NT2/D1 (cell line): ENCODE data around the gene P4HB.

Experiments
- DNase-seq: peaks from one replicate; pipeline ENCODE4 v3.0.0-alpha.2; 2011; ENCODE audit warnings: low read depth, low spot score
- H3K27me3 ChIP-seq: 2 replicates; pipeline ENCODE4 v1.6.0; 2011; ENCODE audit warnings: mild to moderate bottlenecking; ENCODE audit not compliant: insufficient read length, insufficient read depth
- H3K36me3 ChIP-seq: 2 replicates; pipeline ENCODE4 v1.6.1; 2011; ENCODE audit warnings: mild to moderate bottlenecking, low read length, mixed read lengths; ENCODE audit not compliant: insufficient read depth, insufficient read length
- H3K4me1 ChIP-seq: 2 replicates; pipeline ENCODE4 v1.5.1; 2011; ENCODE audit not compliant: insufficient read depth, insufficient read length
- H3K4me3 ChIP-seq: 2 replicates; pipeline ENCODE4 v1.5.1; 2011; ENCODE audit warnings: low read depth; ENCODE audit not compliant: insufficient read length
- H3K9ac ChIP-seq: 2 replicates; pipeline ENCODE4 v1.6.0; 2011; ENCODE audit warnings: low read depth; ENCODE audit not compliant: insufficient read length
- H3K9me3 ChIP-seq: 2 replicates; pipeline ENCODE4 v1.5.1; 2011; ENCODE audit warnings: mild to moderate bottlenecking, low read length; ENCODE audit not compliant: insufficient read depth
- SUZ12 ChIP-seq: IDR thresholded peaks from 2 replicates; pipeline ENCODE4 v1.6.1; 2011; ENCODE audit not compliant: insufficient read length, insufficient read depth; ENCODE audit errors: extremely low read depth
- YY1 ChIP-seq: IDR thresholded peaks from 2 replicates; pipeline ENCODE4 v1.6.1; 2011; ENCODE audit not compliant: insufficient read length, insufficient read depth
- ZNF274 ChIP-seq: IDR thresholded peaks from 2 replicates; pipeline ENCODE4 v1.6.1; 2011; ENCODE audit warnings: mild to moderate bottlenecking, low read depth, low read length

P4HB gene

GRCh38 chr17:81845881-81846742 is 14.2 kb downstream of the P4HB start:
- TF ChIP-seq ZNF274: no peak
- no peak for TF ChIP-seq SUZ12
- no peak for TF ChIP-seq YY1
- no peaks in the 10 kb centered on the region for H3K9me3 ChIP-seq
- H3K36me3 ChIP-seq: peaks cover 78% of the 10 kb centered on the region
- H3K4me3 ChIP-seq: no peak overlapping the region
- H3K27me3 ChIP-seq: no peaks in the 10 kb centered on the region
- no peak for DNase-seq
- no peak overlapping the region for H3K9ac ChIP-seq
- H3K4me1 ChIP-seq: peaks cover 11% of the 10 kb centered on the region

DNA sequence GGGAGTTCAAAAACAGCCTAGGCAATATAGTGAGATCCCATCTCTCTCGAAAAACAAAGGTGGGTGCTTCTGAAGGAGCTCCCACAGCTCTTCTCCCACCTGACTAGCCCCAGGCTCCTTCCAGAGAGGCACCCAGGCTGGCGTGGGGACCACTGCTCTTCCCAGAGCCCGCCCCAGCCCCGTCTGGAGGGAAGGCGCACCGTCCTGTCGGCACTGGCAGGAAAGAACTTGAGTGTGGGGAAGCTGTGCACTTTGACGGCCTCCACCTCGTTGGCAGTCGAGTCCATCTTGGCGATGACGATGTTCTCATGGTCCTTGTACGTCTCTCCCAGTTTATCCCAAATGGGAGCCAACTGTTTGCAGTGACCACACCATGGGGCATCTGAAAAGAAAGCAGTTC is 15.0 kb downstream of the P4HB start:
- Histone ChIP-seq H3K9ac (no peak overlapping the region), H3K9me3 (no peaks in the 10 kb centered on the region), H3K4me1 (peaks cover 16% of the 10 kb centered on the region), H3K27me3 (no peaks in the 10 kb centered on the region), H3K36me3 (peaks cover 73% of the 10 kb centered on the region), H3K4me3 (no peak overlapping the region)
- DNase-seq: no peak
- TF ChIP-seq ZNF274 (no peak), SUZ12 (no peak), YY1 (no peak)

- H3K9ac ChIP-seq: no peak overlapping the region
- H3K4me3 ChIP-seq: no peak overlapping the region
- peaks cover 18% of the 10 kb centered on the region for H3K4me1 ChIP-seq
- no peaks in the 10 kb centered on the region for H3K9me3 ChIP-seq
- DNase-seq: no peak
- no peak for TF ChIP-seq ZNF274
- TF ChIP-seq SUZ12: no peak
- TF ChIP-seq YY1: no peak
- peaks cover 70% of the 10 kb centered on the region for H3K36me3 ChIP-seq
- no peaks in the 10 kb centered on the region for H3K27me3 ChIP-seq
Measured at GRCh38 chr17:81844887-81845286, 15.4 kb downstream of the P4HB start.

GRCh38 chr17:81844327-81844851 is 15.9 kb downstream of the P4HB start:
- TF ChIP-seq YY1 (no peak), ZNF274 (no peak), SUZ12 (no peak)
- Histone ChIP-seq H3K9ac (no peak overlapping the region), H3K9me3 (no peaks in the 10 kb centered on the region), H3K4me3 (no peak overlapping the region), H3K27me3 (no peaks in the 10 kb centered on the region), H3K36me3 (peaks cover 70% of the 10 kb centered on the region), H3K4me1 (peaks cover 19% of the 10 kb centered on the region)
- DNase-seq: no peak

GRCh38 chr17:81843713-81844326 is 16.5 kb downstream of the P4HB start:
- no peak overlapping the region for H3K4me3 ChIP-seq
- H3K36me3 ChIP-seq: peaks cover 66% of the 10 kb centered on the region
- no peaks in the 10 kb centered on the region for H3K27me3 ChIP-seq
- TF ChIP-seq YY1 (no peak), SUZ12 (no peak), ZNF274 (no peak)
- no peak for DNase-seq
- peaks cover 25% of the 10 kb centered on the region for H3K4me1 ChIP-seq
- H3K9me3 ChIP-seq: no peaks in the 10 kb centered on the region
- H3K9ac ChIP-seq: no peak overlapping the region

DNA sequence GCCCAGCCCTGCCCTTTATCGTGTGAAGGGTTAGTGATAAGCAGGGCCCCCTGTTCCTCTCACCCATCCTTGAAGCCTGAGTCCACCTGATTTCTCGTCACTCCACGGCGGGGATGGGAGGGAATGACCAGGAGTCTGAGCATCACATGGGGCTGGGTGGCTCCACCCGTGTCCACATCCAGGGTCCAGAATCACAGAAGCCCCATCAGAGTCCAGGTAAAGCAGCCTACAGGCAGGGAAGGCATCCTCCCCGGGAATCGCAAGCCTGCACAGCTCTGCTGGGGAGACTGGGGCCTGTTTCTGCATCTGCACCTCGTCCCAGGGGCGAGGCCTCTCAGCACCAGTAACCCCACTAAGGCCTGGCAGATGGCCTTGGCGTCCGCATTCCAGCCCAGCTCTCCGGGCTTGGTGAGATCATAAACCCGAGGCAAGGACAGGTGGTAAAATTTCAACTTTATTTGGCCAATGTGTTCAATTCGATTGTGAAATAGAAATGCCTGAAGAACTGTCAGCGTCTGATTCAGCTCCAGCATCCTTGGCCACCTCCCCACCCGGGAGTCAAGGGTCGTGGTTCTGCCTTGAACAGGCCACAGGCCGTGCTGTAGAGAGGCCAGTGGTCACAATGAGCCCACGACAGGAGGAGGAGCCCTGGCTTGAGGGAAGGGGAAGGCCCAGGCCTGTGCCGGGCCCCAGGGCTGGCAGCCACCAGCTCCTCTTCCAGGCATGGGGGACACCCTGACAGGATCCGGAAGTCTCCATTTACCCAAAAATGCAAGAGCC is 17.4 kb downstream of the P4HB start:
- DNase-seq: no peak
- H3K4me1 ChIP-seq: peaks cover 30% of the 10 kb centered on the region
- H3K4me3 ChIP-seq: no peak overlapping the region
- no peaks in the 10 kb centered on the region for H3K27me3 ChIP-seq
- H3K36me3 ChIP-seq: peaks cover 61% of the 10 kb centered on the region
- peak overlapping the region; percentile 22 for H3K9ac ChIP-seq
- H3K9me3 ChIP-seq: no peaks in the 10 kb centered on the region
- TF ChIP-seq SUZ12 (no peak), ZNF274 (no peak), YY1 (no peak)
